HFFc6 (cell line): Measurements from ENCODE around the gene TUBGCP6. TPM values are rescaled to one million over a fixed set of nuclear protein-coding genes. Genes with fewer than 3 reads are reported as not detected.

ENCODE experiments used
- DNase-seq: peaks from one replicate; pipeline ENCODE4 v3.0.0-alpha.2; 2018
- H3K27ac Mint-ChIP-seq: 2 replicates; pipeline ENCODE4 v1.8.0; 2020; ENCODE audit warnings: mild to moderate bottlenecking, mixed read lengths
- H3K27me3 Mint-ChIP-seq: 2 replicates; pipeline ENCODE4 v1.8.0; 2021; ENCODE audit warnings: mild to moderate bottlenecking, moderate library complexity, mixed read lengths; ENCODE audit not compliant: insufficient read depth
- H3K36me3 Mint-ChIP-seq: 2 replicates; pipeline ENCODE4 v1.8.0; 2021; ENCODE audit warnings: low read depth, mixed read lengths
- H3K4me1 Mint-ChIP-seq: 2 replicates; pipeline ENCODE4 v1.8.0; 2020; ENCODE audit warnings: low read depth, mixed read lengths
- H3K4me3 Mint-ChIP-seq: 2 replicates; pipeline ENCODE4 v1.8.0; 2020; ENCODE audit warnings: mild to moderate bottlenecking, moderate library complexity, mixed read lengths
- H3K9me3 Mint-ChIP-seq: 2 replicates; pipeline ENCODE4 v1.8.0; 2020; ENCODE audit warnings: mild to moderate bottlenecking, mixed read lengths
- long read RNA-seq: library from polyadenylated mRNA; unstranded; transcript quantifications from one replicate; pipeline ENCODE4 v2.0.0, GENCODE V29; 2019
- total RNA-seq, 6 experiments: library from RNA; stranded (reverse); fragmentation: NEBNext Ultra II Directional; extraction: Animal tissue kit (Norgen Biotek cat#: 25700); gene quantifications; 2 replicates in 1 of 6; 3 replicates in 5 of 6; pipeline ENCODE4 v1.2.3, GENCODE V29; 2021
- TF ChIP-seq, protein P1 (sequence below): fragments of 200-600 bp; sonication (generic); IDR thresholded peaks from 2 replicates; pipeline ENCODE4 v1.5.0; 2021; ENCODE audit warnings: antibody characterized with exemption, mild to moderate bottlenecking

The TUBGCP6 gene
- 10 to 100 TPM; 20.1 to 26.8 (median 21.7) TPM for total RNA-seq
- long read RNA-seq, full-length matches to known transcripts, result 3 of 13 reads
- long read RNA-seq, partial matches to known transcripts, result 7 of 13 reads
- long read RNA-seq, other reads (novel, unspliced or antisense), result 3 of 13 reads

DNA sequence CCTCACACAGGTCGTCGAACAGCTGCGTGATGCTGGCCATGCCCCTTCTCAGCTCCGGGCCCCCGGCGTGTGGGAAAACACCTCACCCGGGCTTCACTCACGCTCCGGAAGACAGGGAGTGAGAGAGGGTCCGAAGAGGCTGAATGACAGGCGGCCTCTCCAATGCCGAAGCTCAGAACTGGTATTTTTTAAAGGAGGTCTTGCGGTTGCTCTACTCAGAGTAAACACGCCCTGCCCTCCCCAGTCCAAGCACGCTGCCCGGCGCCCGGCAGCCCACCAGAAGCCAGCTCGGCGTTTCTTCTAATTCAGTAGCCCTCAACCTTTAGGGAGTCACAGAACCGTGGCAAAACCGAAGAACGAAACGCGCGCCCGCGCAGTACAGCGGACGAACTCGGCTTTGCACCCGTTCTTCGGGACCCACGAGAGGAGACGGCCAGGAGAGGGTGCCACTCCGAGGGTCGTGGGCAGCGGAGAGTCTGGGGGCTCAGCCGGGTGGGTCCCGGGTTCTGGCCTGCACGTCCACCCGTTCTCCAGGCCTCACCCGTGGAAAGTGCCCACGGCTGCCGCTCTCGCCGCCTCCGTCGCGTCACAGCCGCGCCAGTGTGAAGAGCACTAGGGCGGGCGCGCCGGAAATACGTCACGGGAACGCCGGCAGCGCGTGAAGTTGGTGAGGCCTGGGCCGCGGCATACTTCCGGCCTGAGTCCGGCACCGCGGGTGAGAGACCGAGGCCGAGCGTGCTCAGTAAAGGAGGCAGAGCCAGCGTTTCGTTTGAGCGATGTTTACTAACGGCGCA, at the start of gene TUBGCP6:
Gene TUBGCP6 (minus strand): TSS at position 604 of the 794 bp plus-strand sequence. CDS start 564 bp downstream, at position 40.
- peak within 1 kb of the TSS; percentile 89 for H3K4me3 Mint-ChIP-seq
- H3K4me1 Mint-ChIP-seq, result peaks cover 41% of the 10 kb centered on the region
- no peaks in the 10 kb centered on the region; the same call in 1 of the 2 replicates for H3K9me3 Mint-ChIP-seq
- peaks cover 18% of the 10 kb centered on the region for H3K36me3 Mint-ChIP-seq
- peaks cover 11% of the 10 kb centered on the region for H3K27me3 Mint-ChIP-seq
- DNase-seq, result peak; percentile 86
- H3K27ac Mint-ChIP-seq, result peak within 1 kb of the TSS; percentile 92
- TF ChIP-seq, protein P1, sequence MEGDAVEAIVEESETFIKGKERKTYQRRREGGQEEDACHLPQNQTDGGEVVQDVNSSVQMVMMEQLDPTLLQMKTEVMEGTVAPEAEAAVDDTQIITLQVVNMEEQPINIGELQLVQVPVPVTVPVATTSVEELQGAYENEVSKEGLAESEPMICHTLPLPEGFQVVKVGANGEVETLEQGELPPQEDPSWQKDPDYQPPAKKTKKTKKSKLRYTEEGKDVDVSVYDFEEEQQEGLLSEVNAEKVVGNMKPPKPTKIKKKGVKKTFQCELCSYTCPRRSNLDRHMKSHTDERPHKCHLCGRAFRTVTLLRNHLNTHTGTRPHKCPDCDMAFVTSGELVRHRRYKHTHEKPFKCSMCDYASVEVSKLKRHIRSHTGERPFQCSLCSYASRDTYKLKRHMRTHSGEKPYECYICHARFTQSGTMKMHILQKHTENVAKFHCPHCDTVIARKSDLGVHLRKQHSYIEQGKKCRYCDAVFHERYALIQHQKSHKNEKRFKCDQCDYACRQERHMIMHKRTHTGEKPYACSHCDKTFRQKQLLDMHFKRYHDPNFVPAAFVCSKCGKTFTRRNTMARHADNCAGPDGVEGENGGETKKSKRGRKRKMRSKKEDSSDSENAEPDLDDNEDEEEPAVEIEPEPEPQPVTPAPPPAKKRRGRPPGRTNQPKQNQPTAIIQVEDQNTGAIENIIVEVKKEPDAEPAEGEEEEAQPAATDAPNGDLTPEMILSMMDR, result peak; percentile 63

GRCh38 chr22:50294319-50294656, 49.5 kb upstream of the TUBGCP6 start:
- H3K36me3 Mint-ChIP-seq, result peaks cover 9% of the 10 kb centered on the region; the same call in 1 of the 2 replicates

DNA sequence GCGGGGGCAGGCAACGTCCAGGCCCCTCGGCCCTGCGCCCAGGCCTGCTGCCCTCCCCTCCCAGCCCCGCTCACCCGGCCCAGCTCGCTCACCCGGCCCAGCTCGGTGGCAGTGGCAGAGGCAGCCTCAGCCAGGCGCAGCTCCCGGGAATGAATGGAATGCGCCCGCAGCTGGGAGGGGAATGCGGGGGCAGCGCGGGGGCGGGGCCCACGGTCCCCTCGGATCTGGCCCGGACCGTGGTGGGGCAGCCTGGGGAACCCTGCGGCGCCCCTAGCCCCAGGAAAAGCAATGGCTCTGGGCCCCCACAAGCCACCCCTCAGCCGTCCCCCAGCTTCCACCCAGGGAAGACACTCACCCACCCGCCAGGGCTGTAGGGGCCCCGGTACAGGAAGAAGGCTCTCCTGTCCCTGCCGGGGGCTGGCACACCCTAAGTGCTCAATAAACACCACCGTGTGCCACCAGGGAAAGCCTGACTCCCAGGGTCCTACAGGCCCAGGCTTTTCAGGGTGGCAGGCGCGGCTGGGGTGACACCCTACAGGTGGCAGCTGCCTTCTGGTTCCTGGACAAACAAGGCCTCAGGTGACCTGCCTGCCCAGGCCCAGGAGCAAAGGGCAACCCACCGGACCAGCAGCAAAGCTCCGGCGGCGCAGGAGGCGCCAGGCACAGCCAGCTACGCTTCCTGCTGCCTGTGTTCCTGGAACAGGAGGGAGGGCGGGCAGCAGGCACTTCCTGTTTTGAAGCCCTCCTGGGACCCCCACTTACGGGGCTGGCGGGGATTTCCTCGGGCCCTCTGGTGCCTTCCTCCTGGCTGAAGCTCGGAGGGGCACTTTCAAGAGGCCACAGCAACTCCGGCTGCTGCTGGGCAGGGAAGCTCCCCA, 48.9 kb upstream of the TUBGCP6 start:
- H3K36me3 Mint-ChIP-seq, result peaks cover 9% of the 10 kb centered on the region; the same call in 1 of the 2 replicates
- no peak overlapping the region for H3K4me3 Mint-ChIP-seq

More at GRCh38 chr22:50294319-50294656, 49.5 kb upstream of the TUBGCP6 start:
- Mint-ChIP-seq H3K9me3 (no peaks in the 10 kb centered on the region), H3K27me3 (peaks cover 6% of the 10 kb centered on the region; the same call in 1 of the 2 replicates), H3K4me3 (no peak overlapping the region; the same call in 1 of the 2 replicates), H3K27ac (peak overlapping the region; percentile 72), H3K4me1 (peaks cover 38% of the 10 kb centered on the region)
- TF ChIP-seq, protein P1, result no peak
- no peak for DNase-seq

GRCh38 chr22:50292643-50293440, 48.0 kb upstream of the TUBGCP6 start:
- H3K9me3 Mint-ChIP-seq, result no peaks in the 10 kb centered on the region
- peak overlapping the region; percentile 76 for H3K27ac Mint-ChIP-seq
- TF ChIP-seq, protein P1, result no peak
- peaks cover 8% of the 10 kb centered on the region for H3K27me3 Mint-ChIP-seq
- DNase-seq, result no peak
- H3K4me3 Mint-ChIP-seq, result peak overlapping the region; percentile 80
- H3K4me1 Mint-ChIP-seq, result peaks cover 34% of the 10 kb centered on the region
- H3K36me3 Mint-ChIP-seq, result peaks cover 9% of the 10 kb centered on the region; the same call in 1 of the 2 replicates

More for the DNA sequence above, 48.9 kb upstream of the TUBGCP6 start:
- peak overlapping the region; percentile 72 for H3K27ac Mint-ChIP-seq
- peak; percentile 71 for DNase-seq
- peaks cover 38% of the 10 kb centered on the region for H3K4me1 Mint-ChIP-seq
- TF ChIP-seq, protein P1, result no peak
- no peaks in the 10 kb centered on the region for H3K9me3 Mint-ChIP-seq
- peaks cover 6% of the 10 kb centered on the region; the same call in 1 of the 2 replicates for H3K27me3 Mint-ChIP-seq
